Putamen (tissue), 1 donor: ENCODE results near the gene KDELR1.

Experiments
- DNase-seq: peaks from one replicate; pipeline ENCODE4 v3.0.0-alpha.2; 2016; ENCODE audit warnings: low spot score

Gene KDELR1

DNA sequence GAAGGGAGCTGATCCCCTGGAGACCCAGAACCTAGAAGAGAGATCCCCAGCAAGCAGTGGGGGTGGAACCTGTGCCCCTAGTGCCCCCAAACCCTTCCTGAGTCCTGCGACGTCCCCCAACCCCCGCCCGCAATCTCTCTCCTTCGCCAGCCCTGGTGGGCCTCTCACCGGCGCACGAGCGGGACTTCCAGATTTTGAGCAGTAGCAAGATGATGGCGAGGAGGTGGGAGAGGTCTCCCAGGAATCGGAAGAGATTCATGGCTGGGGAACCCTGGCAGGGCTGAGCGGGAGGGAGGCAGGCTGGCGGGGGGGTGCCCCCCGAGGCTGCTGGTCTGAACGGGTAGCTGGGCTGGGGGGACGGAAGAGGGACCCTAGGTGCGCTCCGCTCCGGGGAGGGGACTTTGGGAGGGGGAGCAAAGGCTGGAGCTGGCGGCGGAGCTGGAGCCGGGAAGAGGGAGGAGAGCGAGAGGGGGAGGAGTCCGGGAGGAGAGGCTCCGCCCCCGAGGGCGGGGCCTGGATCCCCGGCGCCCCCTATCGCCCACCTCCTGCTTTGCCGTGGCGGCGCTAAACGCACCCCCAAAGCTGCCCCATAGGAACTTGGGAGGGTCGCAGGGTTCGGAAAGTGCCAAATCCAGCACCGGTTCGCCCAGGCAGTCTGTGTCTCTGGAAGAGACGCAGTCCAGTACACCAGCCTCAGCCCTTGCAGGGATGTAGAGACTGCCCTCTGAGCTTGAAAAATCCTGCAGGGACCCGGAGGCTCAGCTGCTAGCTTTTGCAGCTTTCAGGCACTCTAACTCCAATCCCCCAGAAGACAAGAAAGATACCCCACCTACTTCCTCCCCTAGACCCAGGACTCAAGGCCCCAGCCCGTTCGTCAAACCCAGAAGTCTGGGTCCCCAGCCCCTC, at the start of gene KDELR1:
KDELR1 (minus strand) TSS at position 452 of the 906 bp plus-strand sequence; CDS start at position 259, 193 bp downstream.
- DNase-seq, result peak; percentile 79

DNA sequence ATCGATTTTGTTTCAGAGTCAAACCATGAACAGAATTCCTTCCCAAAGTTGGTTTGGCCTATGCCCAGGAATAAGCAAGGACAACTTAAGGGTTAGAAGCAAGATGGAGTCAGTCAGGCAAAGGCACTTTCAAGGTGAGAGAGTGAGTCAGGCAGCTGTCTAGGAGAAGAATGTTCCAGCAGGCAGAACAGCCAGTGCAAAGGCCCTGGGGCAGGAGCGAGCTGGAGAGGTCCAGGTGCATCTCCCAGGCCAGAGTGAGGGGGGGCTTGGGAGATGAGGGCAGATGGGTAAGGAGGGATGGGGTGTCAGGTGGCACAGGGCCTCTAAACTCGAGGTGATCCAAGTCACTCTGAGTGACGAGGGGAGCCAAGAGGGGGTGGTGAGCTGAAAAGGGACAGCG, 45.2 kb upstream of the KDELR1 start:
- no peak for DNase-seq

GRCh38 chr19:48433337-48433736, 42.0 kb upstream of the KDELR1 start:
- DNase-seq, result no peak

- DNase-seq, result no peak
These were observed 37.3 kb upstream of the KDELR1 start for GRCh38 chr19:48428670-48429069.

DNA sequence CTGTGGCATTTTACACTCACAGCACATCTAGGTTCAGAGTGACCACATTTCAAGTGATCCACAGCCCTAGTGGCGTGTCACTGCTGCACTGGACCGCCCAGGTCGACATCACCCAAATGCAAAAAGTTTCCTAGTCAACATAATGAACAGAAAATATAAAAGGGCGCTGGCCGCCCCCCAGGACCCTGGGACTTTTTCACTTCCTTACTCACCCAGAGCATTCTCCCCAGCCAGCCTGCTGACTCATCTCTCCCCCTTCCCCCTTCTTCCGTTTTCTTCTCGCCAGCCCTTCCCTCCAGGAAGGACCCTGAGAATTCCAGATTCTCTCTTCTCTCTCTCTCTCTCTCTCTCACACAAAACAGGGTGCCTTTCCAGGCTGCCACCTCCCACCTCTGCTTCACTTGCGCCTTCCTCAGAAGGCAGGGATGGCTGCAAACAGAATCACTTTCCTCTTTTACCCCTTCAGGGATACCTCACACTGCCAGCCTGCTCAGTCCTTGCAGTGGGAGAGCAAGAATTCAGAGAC, 33.4 kb upstream of the KDELR1 start:
- DNase-seq, result no peak

GRCh38 chr19:48421548-48421947, 30.2 kb upstream of the KDELR1 start:
- DNase-seq, result no peak

DNA sequence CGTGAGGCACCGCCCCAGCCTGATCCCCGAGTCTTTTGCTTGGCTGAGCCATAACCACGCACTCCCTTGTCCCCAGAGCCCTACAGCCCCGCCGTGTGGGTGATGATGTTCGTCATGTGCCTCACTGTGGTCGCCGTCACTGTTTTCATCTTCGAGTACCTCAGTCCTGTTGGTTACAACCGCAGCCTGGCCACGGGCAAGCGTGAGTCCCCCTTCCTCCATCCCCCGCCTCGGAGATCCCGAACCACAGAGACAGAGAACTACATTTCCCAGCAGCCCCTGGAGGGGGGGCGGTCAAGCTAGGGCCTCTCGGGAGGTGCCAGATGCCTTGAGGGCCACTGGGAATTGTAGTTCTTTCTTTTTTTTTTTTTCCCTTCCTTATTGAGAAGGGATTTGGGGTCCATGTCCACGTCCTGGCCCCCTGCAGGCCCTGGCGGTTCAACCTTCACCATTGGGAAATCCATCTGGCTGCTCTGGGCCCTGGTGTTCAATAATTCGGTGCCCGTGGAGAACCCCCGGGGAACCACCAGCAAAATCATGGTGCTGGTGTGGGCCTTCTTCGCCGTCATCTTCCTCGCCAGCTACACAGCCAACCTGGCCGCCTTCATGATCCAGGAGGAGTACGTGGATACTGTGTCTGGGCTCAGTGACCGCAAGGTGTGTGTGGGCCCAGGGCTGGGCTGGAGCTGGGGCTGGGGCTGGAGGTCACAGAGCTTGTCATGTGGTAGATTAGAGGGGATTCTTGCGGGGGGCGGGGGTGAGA, 28.0 kb upstream of the KDELR1 start:
- DNase-seq, result peak; percentile 46

DNA sequence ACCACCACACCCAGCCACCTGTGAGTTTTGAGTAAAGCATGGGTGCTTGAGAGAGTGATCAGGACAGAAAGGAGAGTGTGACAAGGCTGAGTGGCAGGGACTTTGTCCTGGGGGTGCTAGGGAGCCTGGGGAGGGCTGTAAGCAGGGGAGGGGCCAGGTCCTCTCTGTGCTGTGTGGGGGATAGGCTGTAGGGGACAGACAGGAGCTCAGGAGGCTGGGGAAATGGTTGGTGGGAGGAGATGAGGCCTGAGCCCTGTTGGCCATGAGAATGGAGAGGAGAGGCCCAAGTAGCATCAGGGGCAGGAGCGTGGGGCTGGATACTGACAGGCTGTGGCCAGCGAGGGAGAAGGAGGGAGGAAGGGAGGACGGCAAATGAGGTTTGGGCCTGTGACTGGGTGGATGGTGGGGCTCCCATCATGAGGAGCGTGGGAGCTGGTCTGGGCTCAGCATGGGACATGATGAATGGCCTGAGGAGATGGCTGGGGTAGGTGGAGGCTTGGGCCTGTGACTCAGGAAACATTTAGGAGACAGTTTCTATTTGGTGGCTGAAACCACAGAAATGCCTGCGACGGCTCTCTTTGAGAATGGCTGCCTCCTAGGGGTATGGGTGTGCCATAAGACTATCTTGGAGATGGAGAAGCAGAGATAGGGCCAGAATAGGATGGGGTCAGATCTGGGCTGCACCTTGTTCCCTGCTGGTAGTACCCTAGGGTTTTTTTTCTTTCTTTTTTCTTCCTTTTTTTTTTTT, 27.1 kb upstream of the KDELR1 start:
- no peak for DNase-seq

- DNase-seq, result no peak
These were observed 26.1 kb upstream of the KDELR1 start for GRCh38 chr19:48417421-48417820.

DNA sequence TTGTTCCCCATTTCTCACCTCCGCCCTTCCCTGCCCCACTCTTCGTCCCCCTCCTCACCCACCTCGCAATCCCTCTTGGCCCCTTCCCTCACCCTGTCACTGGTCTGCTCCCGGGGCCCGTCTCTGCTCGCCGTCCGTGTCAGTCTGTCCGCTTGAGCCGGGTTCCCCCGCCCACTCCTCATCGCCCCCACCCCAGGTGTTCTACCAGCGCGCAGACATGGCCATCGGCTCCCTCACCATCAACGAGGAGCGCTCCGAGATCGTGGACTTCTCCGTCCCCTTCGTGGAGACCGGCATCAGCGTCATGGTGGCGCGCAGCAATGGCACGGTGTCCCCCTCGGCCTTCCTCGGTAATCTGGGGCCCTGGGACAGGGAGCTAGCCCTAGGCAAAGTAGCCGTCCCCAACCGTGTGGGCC, 24.5 kb upstream of the KDELR1 start:
- no peak for DNase-seq

- peak; percentile 20 for DNase-seq
These were observed 24.0 kb upstream of the KDELR1 start for GRCh38 chr19:48415395-48415794.

GRCh38 chr19:48413879-48414587, 22.7 kb upstream of the KDELR1 start:
- no peak for DNase-seq

- no peak for DNase-seq
These were observed 14.5 kb upstream of the KDELR1 start for GRCh38 chr19:48405850-48406249.

DNA sequence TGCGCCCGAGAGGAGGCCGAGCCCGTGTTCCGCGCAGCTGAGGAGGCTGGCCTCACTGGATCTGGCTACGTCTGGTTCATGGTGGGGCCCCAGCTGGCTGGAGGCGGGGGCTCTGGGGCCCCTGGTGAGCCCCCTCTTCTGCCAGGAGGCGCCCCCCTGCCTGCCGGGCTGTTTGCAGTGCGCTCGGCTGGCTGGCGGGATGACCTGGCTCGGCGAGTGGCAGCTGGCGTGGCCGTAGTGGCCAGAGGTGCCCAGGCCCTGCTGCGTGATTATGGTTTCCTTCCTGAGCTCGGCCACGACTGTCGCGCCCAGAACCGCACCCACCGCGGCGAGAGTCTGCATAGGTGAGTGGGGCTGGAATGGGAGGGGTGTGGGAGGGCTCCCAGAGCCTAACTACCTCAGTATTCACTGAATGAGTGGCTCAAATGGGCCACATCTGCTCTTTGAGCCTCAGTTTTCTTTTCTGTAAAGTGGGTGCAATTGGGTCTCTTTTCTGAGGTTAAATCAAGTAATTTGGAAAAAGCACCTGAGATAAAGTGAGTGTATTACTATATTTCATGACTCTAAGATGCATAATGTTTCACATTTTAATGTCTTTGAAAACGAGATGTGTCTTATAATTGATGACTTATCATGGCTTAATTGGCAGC, 13.8 kb upstream of the KDELR1 start:
- no peak for DNase-seq

GRCh38 chr19:48403606-48404005, 12.3 kb upstream of the KDELR1 start:
- DNase-seq, result no peak

DNA sequence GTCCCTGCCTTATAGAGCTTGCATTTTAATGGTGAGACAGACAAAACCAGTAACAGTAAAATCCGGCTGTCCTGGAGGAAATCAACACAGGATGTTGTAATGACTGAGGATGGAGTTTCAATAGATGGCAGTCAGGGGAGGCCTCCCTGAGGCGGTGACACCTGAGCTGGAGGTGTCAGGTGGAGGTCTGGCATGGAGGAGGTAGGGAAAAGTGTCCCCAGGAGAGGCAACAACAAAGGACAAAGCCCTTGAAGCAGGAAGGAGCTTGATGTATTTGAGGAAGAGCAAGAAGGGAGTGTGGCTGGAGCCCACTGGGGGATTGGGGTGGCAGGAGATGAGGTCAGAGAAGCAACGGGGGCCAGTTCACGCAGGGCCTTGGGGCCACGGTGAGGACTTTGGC, 9.9 kb upstream of the KDELR1 start:
- no peak for DNase-seq

GRCh38 chr19:48400018-48400742, 8.8 kb upstream of the KDELR1 start:
- DNase-seq, result no peak

- no peak for DNase-seq
These were observed 7.3 kb upstream of the KDELR1 start for GRCh38 chr19:48398375-48399235.

GRCh38 chr19:48398102-48398374, 6.7 kb upstream of the KDELR1 start:
- no peak for DNase-seq
